ENCODE results near the gene IMMP2L. TPM values are rescaled to one million over a fixed set of nuclear protein-coding genes. Genes with fewer than 3 reads are reported as not detected.

The IMMP2L gene
- total and polyA plus RNA-seq, 2 donors (not counting 3 experiments of a cell fraction or from before 2014, with no cell fraction given), result 9.9 to 11.8 TPM

GRCh38 chr7:110827287-110827855 is 734.9 kb downstream of the IMMP2L start:
- BruUV-seq (replicated peaks), result no TSS peak

More at GRCh38 chr7:110827287-110827855, 734.9 kb downstream of the IMMP2L start:
- ChIA-PET CTCF (no interaction called here), POLR2A (no interaction called here)
- TF ChIP-seq MYC (IDR thresholded peaks at IDR 0.05; ENCODE audit: low read depth, low read length) (no peak), JUN (IDR thresholded peaks at IDR 0.05; ENCODE audit: borderline replicate concordance, insufficient read depth, insufficient read length, low read depth) (no peak), POLR2A (IDR thresholded peaks at IDR 0.05; ENCODE audit: low read depth, low read length) (no peak), GATA2 (IDR thresholded peaks at IDR 0.05; ENCODE audit: insufficient read depth, insufficient read length, low read depth, low read length) (no peak), FOS (IDR thresholded peaks at IDR 0.05; ENCODE audit: borderline replicate concordance, insufficient read depth, low read length) (no peak), POLR2AphosphoS5 (IDR thresholded peaks at IDR 0.05; ENCODE audit: insufficient read depth, low read depth, low read length) (no peak), EZH2 (IDR thresholded peaks at IDR 0.05; ENCODE audit: borderline replicate concordance, low read depth, low read length, severe bottlenecking) (no peak), MAX (IDR thresholded peaks at IDR 0.05; ENCODE audit: insufficient read depth, insufficient read length) (no peak)
- TF ChIP-seq, protein P1, sequence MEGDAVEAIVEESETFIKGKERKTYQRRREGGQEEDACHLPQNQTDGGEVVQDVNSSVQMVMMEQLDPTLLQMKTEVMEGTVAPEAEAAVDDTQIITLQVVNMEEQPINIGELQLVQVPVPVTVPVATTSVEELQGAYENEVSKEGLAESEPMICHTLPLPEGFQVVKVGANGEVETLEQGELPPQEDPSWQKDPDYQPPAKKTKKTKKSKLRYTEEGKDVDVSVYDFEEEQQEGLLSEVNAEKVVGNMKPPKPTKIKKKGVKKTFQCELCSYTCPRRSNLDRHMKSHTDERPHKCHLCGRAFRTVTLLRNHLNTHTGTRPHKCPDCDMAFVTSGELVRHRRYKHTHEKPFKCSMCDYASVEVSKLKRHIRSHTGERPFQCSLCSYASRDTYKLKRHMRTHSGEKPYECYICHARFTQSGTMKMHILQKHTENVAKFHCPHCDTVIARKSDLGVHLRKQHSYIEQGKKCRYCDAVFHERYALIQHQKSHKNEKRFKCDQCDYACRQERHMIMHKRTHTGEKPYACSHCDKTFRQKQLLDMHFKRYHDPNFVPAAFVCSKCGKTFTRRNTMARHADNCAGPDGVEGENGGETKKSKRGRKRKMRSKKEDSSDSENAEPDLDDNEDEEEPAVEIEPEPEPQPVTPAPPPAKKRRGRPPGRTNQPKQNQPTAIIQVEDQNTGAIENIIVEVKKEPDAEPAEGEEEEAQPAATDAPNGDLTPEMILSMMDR (IDR thresholded peaks at IDR 0.05; ENCODE audit: extremely low read depth in 1 of 2, insufficient read depth in 1 of 2, low read depth in 1 of 2, low read length in 2 of 2), result no peak
- Histone ChIP-seq H3K27me3 (ENCODE audit: control insufficient read depth in 2 of 2, insufficient read depth in 2 of 2, low read length in 2 of 2) (no peaks in the 10 kb centered on the region), H3K36me3 (ENCODE audit: control insufficient read depth in 2 of 2, extremely low read depth in 1 of 2, insufficient read depth in 2 of 2, low read length in 2 of 2) (no peaks in the 10 kb centered on the region), H3K79me2 (ENCODE audit: control insufficient read depth, insufficient read depth, low read length) (no peaks in the 10 kb centered on the region), H3K4me1 (ENCODE audit: control insufficient read depth, extremely low read depth, insufficient read depth, low read length) (no peaks in the 10 kb centered on the region), H3K9me3 (replicated peaks; ENCODE audit: control insufficient read depth, insufficient read depth, low read length) (no peaks in the 10 kb centered on the region), H3K9ac (replicated peaks; ENCODE audit: extremely low read depth, insufficient read depth, low read length) (no peak overlapping the region), H3K4me3 (replicated peaks in 1 of 3; ENCODE audit: insufficient read depth in 1 of 3, low read depth in 1 of 3, low read length in 3 of 3) (no peak overlapping the region), H4K20me1 (replicated peaks; ENCODE audit: control insufficient read depth, extremely low read depth, insufficient read depth, low read length) (no peaks in the 10 kb centered on the region), H3K27ac (ENCODE audit: insufficient read depth, low read depth, low read length) (no peak overlapping the region), H3K9me1 (replicated peaks; ENCODE audit: control insufficient read depth, extremely low read depth, insufficient read depth, low read length) (no peaks in the 10 kb centered on the region), H2AFZ (ENCODE audit: low read depth, low read length) (no peak overlapping the region), H3K4me2 (ENCODE audit: insufficient read depth, low read length) (no peak overlapping the region)
- FAIRE-seq, result no peak
- intact Hi-C loops (cut with micrococcal nuclease) (no loop called here), dilution Hi-C loops (cut with MboI; ENCODE audit: extremely low pct_ligation_motif_present, low sequenced_read_pairs) (no loop called here)
- no peak for DNase-seq (ENCODE audit: low read depth, low spot score)
